HG03159 (cell line): ENCODE results near the gene PIK3R5.
"Not testable (repeated sequence)": the region's sequence is repeated elsewhere in the genome, so short reads cannot be mapped to it uniquely, and the experiment has no call there.

Experiments
- ATAC-seq: cut with Tn5 transposase; IDR thresholded peaks from one replicate; pipeline ENCODE4 v1.9.1; 2021; ENCODE audit warnings: mild to moderate bottlenecking, moderate library complexity; ENCODE audit not compliant: unreplicated experiment

Gene PIK3R5

GRCh38 chr17:8898126-8898525, 67.4 kb downstream of the PIK3R5 start:
- no peak for ATAC-seq

- ATAC-seq, result no peak
Measured at GRCh38 chr17:8896641-8897635, 68.6 kb downstream of the PIK3R5 start.

GRCh38 chr17:8896087-8896486, 69.4 kb downstream of the PIK3R5 start:
- no peak for ATAC-seq

GRCh38 chr17:8894673-8895578, 70.6 kb downstream of the PIK3R5 start:
- no peak for ATAC-seq

GRCh38 chr17:8894202-8894671, 71.3 kb downstream of the PIK3R5 start:
- ATAC-seq, result no peak

GRCh38 chr17:8893621-8894201, 71.8 kb downstream of the PIK3R5 start:
- no peak for ATAC-seq

GRCh38 chr17:8893059-8893458, 72.4 kb downstream of the PIK3R5 start:
- no peak for ATAC-seq

GRCh38 chr17:8892338-8892690, 73.2 kb downstream of the PIK3R5 start:
- ATAC-seq, result no peak

GRCh38 chr17:8890671-8891070, 74.8 kb downstream of the PIK3R5 start:
- ATAC-seq, result no peak

- no peak for ATAC-seq
Measured at GRCh38 chr17:8889458-8890210, 75.9 kb downstream of the PIK3R5 start.

- no peak for ATAC-seq
Measured at GRCh38 chr17:8888704-8889302, 76.7 kb downstream of the PIK3R5 start.

GRCh38 chr17:8887834-8888703, 77.4 kb downstream of the PIK3R5 start:
- no peak for ATAC-seq

- ATAC-seq, result no peak
Measured at GRCh38 chr17:8887301-8887700, 78.2 kb downstream of the PIK3R5 start.

GRCh38 chr17:8885967-8886684, 79.4 kb downstream of the PIK3R5 start:
- ATAC-seq, result no peak

- not testable (repeated sequence) for ATAC-seq
Measured at GRCh38 chr17:8885163-8885966, 80.1 kb downstream of the PIK3R5 start.

- no peak for ATAC-seq
Measured at GRCh38 chr17:8884336-8884990, 81.0 kb downstream of the PIK3R5 start.

- ATAC-seq, result no peak
Measured at GRCh38 chr17:8883353-8883752, 82.2 kb downstream of the PIK3R5 start.
